Embryonic facial prominence (tissue), 1 donor: Measurements from ENCODE around the gene YDJC.
A peak's percentile ranks its signal among the peaks of the same experiment; 100 is the strongest.
"Not testable (repeated sequence)": the region's sequence is repeated elsewhere in the genome, so short reads cannot be mapped to it uniquely, and the experiment has no call there.

Experiments used
- DNase-seq: peaks from one replicate; pipeline ENCODE4 v3.0.0-alpha.2; 2016; ENCODE audit errors: extremely low spot score

Gene YDJC

GRCh38 chr22:21652010-21652546 is 22.3 kb upstream of the YDJC start:
- peak; percentile 79 for DNase-seq

DNA sequence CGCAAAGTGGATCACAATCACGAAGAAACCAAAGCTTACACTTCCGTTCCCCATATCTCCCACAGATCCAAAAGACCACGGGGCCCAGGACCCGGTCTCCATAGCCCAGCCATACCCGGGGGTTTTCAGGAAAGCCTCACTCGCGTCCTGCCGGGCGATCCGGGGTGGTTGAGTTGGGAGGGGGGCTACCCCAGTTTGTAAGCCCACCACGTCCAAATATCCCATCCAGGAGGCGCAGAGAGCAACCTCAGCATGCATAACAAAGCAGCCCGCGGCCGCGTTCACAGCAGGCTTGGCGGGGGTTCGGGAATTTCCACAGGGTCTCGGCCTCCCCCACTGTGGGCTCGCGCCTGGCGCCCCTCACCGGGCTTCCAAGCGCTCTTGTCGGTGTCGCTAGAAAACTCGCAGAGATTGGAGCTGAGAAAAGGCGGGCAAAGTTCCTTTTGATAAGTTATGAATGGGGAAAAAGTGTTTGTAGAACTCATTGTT is 21.7 kb upstream of the YDJC start:
- no peak for DNase-seq

DNA sequence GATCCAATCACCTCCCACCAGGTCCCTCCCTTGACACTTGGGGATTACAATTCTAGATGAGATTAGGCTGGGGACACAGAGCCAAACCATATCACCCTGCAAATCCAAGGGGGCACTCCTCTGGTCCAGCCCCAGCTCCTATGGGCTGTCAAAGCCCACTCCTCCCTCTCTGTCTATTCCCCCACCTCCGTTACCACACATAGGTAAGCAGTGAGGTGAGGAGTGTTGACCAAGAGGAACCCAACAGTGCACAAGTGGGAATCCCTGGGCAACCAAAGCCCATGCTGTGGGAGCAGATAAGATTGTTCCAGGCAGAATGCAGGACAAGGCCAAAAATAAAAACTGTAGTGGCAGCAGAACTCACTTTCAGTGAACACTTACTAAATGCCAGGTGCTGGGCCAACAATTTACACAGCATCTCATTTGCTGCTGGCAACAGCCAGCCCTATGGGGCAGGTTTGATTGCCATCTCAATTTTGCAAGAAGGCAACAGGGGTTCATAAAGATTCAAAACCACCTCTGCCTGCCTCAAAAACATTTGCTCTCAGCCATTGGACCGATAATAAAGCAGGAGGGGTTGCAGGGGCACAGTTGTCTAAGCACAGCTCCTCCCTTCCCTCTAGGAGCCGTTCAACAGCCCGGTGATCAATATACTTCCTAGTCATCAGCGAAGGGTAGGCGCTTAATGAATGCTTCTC is 21.1 kb upstream of the YDJC start:
- no peak for DNase-seq

DNA sequence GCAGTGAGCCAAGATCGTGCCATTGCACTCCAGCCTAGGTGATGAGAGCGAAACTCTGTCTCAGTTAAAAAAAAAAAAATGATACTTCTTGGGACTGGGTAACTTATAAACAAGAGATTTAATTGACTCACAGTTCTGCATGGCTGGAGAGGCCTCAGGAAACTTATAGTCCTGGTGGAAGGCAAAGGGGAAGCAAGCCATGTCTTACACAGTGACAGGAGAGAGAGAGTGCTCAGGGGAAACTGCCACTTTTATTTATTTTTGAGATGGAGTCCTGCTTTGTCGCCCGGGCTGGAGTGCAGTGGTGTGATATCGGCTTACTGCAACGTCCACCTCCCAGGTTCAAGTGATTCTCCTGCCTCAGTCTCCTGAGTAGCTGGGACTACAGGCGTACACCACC is 20.5 kb upstream of the YDJC start:
- DNase-seq: no peak

- DNase-seq: peak; percentile 84
These were observed 17.1 kb upstream of the YDJC start for GRCh38 chr22:21646608-21647590.

DNA sequence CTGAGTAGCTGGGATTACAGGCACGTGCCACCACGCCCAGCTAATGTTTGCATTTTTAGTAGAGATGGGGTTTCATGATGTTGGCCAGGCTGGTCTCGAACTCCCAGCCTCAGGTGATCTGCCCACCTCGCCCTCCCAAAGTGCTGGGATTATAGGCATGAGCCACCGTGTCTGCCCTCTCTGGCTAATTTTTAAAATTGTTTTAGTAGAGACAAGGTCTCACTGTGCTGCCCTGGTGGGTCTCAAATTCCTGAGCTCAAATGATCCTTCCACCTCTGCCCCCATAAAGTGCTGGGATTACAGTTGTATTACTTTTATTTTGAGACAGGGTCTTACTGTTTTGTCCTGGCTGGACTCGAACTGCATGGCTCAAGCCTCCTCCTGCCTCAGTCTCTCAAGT is 15.7 kb upstream of the YDJC start:
- DNase-seq: not testable (repeated sequence)

- DNase-seq: no peak
These were observed 13.9 kb upstream of the YDJC start for GRCh38 chr22:21643533-21644357.

DNA sequence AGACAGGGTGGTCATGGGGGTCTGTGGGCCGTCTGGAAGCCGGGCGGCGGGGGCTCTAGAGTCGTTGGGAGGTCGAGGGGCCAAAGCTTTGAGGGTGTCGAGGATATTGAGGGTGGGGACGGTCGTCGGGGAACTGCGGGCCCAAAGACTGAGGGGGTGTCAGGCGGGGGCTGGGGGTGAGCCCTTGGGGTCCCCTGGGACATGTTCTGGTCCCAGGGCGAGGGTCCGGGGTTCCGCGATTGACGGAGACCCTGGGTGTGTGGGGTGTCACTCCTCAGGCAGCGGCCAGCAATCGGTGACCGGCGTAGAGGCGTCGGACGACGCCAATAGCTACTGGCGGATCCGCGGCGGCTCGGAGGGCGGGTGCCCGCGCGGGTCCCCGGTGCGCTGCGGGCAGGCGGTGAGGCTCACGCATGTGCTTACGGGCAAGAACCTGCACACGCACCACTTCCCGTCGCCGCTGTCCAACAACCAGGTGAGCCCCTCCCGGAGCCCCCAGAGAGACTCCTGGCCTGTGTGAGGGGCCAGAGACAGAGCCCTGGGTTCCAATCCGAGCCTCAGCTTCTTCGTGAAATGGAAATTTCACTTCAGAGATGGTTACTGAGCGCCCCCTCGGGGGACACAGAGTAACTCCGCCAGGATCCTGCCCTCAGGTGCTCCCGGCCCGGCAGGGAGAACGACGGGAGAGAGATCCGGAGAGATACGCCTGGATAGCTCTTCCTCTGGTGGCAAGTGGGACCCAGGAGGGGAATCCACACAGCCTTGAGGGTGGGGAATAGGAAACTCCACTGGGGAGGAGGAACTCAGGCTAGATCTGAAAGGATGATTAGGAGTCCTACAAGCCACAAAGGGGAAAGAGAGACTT is 13.0 kb upstream of the YDJC start:
- no peak for DNase-seq

DNA sequence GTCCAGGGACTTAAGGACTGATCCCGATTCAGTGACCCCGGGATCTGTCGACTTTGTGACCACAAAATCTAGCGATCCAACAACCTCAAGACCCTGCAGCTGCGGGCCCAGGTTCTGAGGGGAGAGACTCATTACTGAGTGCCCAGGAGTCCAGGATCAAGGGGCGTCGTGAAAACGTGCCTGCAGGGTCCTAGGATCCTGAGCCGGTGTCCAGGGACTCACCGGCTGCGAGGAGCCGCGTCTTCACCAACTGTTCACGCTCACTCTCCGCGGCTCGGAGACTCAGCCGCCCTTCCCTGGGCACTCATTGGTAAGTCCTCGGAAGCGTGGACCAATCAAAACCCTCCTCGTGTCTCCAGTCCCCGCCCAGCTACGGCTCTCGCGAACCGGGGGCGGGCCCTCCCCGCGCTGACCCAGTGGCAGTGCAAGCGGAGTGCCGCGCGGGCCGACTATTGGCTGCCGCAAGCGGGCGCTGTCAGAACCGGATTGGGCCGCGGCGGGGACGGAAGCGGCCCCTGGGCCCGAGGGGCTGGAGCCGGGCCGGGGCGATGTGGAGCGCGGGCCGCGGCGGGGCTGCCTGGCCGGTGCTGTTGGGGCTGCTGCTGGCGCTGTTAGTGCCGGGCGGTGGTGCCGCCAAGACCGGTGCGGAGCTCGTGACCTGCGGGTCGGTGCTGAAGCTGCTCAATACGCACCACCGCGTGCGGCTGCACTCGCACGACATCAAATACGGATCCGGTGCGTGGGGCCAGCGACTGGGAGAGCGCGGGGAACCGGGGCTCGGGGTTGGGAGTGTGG is 12.2 kb upstream of the YDJC start, which contains the start of gene SDF2L1:
SDF2L1 (plus strand) TSS at position 514 of the 795 bp plus-strand sequence; CDS start at position 549, 35 bp downstream.
- DNase-seq: peak; percentile 94

- DNase-seq: no peak
These were observed 11.6 kb upstream of the YDJC start for GRCh38 chr22:21641417-21641788.

DNA sequence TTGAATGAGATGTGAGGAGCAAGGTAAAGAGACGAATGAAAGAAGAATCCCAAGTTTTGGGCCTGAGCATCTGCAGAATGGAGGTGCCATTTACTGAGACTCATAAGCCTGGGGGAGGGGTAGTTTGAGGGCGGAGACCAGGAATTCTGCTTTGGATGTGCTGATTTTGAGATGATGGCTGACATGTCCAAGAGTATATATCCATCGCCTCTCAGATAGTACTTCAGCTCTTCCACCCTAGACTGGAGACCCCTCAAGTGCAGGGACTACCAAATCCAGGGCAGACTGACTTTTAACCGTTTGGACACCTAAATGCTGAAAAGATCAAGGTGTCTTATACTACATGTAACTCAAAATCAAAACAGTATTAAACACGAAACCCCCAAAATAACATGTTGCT is 11.0 kb upstream of the YDJC start:
- DNase-seq: no peak

GRCh38 chr22:21639359-21639758 is 9.5 kb upstream of the YDJC start:
- no peak for DNase-seq

GRCh38 chr22:21637450-21637849 is 7.6 kb upstream of the YDJC start:
- not testable (repeated sequence) for DNase-seq

DNA sequence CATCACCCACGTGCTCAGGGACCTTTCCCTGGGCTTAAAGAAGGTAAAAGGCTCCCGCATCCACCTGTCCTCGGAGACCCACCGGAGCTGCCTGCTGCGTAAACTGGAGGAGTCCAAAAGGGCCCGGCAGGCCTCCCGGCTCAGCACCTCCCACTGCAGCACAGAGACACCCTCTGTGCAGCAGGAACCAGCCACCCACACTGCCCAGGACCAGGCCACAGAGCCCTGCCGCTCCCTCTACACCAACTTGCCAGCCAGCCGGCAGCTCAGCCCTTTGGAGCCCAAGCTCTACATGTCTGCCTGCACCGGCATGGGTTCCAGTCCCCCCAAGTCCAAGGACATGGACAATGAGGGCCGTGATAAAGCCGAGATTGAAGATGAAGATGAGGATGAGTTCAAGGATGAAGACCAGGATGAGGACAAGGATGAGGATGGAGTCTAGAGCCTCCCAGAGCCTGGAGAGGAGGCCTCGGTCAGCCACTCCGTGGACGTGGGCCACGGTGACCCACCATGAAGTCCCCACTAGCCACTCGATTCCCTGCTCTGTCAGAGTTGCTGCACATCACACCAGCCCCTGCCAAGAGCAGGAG is 6.9 kb upstream of the YDJC start:
- no peak for DNase-seq

GRCh38 chr22:21635771-21636510 is 6.1 kb upstream of the YDJC start:
- DNase-seq: no peak

GRCh38 chr22:21634844-21635243 is 5.0 kb upstream of the YDJC start:
- no peak for DNase-seq

DNA sequence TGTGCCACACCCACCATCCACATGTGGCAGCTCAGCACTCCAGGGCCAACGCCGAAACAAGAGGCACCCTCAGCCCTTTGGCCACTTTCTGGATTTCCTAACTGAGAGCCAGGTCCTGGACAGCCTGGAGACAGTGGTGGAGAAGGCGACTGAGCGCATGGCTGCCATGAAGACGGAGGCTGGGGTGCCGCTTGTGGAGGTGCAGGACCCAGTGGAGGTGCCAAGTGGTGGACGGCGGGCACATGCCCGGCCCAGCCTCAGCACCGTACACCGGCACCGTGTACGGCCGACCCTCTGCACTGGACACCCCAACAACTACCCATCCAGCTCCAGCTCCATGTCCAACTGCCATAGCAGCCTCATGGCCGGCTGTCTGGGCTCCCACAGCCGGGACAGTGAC is 4.3 kb upstream of the YDJC start:
- DNase-seq: no peak

DNA sequence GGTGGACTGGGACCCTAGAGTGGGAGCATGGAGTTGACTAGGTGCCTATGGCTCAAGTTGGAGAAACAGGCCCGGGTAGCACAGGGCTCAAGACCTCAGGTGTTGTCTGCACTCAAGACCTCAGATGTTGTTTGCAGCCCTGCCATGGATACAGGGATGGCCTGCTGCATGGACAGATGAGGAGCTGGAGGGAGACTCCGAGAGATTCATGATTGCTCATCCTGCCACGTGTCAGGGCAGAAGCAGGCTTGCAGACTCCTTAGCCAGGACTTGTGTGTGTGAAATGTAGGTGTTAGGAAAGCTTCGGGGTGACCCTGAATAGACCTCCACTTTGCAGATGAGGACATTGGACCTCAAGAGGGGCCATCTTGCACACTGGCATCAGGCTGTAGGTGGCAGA is 3.7 kb upstream of the YDJC start:
- no peak for DNase-seq

DNA sequence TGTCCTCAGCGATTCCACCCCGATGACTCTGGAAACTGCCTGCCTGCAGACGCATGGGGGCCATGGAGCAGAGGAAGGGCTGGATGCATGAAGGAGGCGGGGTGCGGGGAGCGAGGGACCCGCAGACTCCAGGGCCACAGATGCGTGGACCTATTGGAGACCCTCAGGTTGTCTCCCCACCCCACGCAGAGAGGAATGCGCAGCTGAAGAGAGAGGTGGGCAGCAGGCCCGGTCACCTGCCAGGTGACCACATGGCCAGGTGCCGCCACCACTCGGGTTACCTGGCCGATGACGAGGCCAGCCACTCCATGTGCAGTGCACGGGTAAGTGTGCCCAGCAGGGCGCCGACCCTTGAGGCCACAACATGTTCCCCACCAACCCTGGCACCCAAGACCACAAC is 3.1 kb upstream of the YDJC start:
- no peak for DNase-seq
